Measurements from ENCODE around the gene PDE6B.
A peak's percentile ranks its signal among the peaks of the same experiment; 100 is the strongest.
"Not testable (repeated sequence)": the region's sequence is repeated elsewhere in the genome, so short reads cannot be mapped to it uniquely, and the experiment has no call there.

PDE6B gene

GRCh38 chr4:658681-659667 lies 33.6 kb downstream of the PDE6B start:
- no peak for DNase-seq

GRCh38 chr4:659851-660250 lies 34.5 kb downstream of the PDE6B start:
- DNase-seq = no peak

- DNase-seq = no peak
Measured at GRCh38 chr4:660401-660800, 35.0 kb downstream of the PDE6B start.

GRCh38 chr4:661231-661630 lies 35.9 kb downstream of the PDE6B start:
- DNase-seq = no peak

- DNase-seq = no peak
Measured at GRCh38 chr4:661881-662761, 36.7 kb downstream of the PDE6B start.

- no peak for DNase-seq
Measured at GRCh38 chr4:663046-663437, 37.7 kb downstream of the PDE6B start.

- peak; percentile 74 for DNase-seq
Measured at GRCh38 chr4:663438-664428, 38.4 kb downstream of the PDE6B start.

GRCh38 chr4:664713-665231 lies 39.4 kb downstream of the PDE6B start:
- no peak for DNase-seq

GRCh38 chr4:665381-665750 lies 40.0 kb downstream of the PDE6B start:
- no peak for DNase-seq

GRCh38 chr4:665751-666435 lies 40.5 kb downstream of the PDE6B start:
- DNase-seq = peak; percentile 31

- no peak for DNase-seq
Measured at GRCh38 chr4:666436-666810, 41.0 kb downstream of the PDE6B start.

- DNase-seq = no peak
Measured at GRCh38 chr4:666822-667544, 41.6 kb downstream of the PDE6B start.

GRCh38 chr4:667545-667925 lies 42.2 kb downstream of the PDE6B start:
- peak; percentile 18 for DNase-seq

GRCh38 chr4:668219-668618 lies 42.8 kb downstream of the PDE6B start:
- DNase-seq = not testable (repeated sequence)

GRCh38 chr4:669806-670559 lies 44.6 kb downstream of the PDE6B start:
- DNase-seq = peak; percentile 12

GRCh38 chr4:671769-672168 lies 46.4 kb downstream of the PDE6B start:
- peak; percentile 19 for DNase-seq

- peak; percentile 46 for DNase-seq
Measured at GRCh38 chr4:673349-674091, 48.1 kb downstream of the PDE6B start.

GRCh38 chr4:674172-675035 lies 49.0 kb downstream of the PDE6B start, which contains the start of the genes ATP5ME and MYL5:
TSS of gene ATP5ME (minus strand) at chr4:674276. CDS start at chr4:674247, 29 bp downstream.
TSS of gene MYL5 (plus strand) at chr4:674542. CDS start at chr4:678027, 3,485 bp downstream.
- peak; percentile 97 for DNase-seq
